HEK293 (cell line): ENCODE results near the gene RAP2A.

ENCODE experiments used
- CTCF ChIA-PET: fragments of 350-600 bp; formaldehyde crosslinking; extraction: SDS; loops from one replicate; lab custom pipeline; 2021; ENCODE audit warnings: antibody characterized with exemption; lab: Yijun Ruan, JAX
- POLR2A ChIA-PET: fragments of 300-600 bp; formaldehyde crosslinking; extraction: SDS; loops from one replicate; lab custom pipeline; 2020; ENCODE audit warnings: antibody characterized with exemption, inconsistent platforms; lab: Yijun Ruan, JAX
- H3K27ac ChIP-seq: fragments of 200-500 bp; sonication (Bioruptor generic); 2 replicates; pipeline ENCODE4 v1.5.1; 2014; ENCODE audit warnings: low read depth, low read length, control low read depth, inconsistent platforms; ENCODE audit errors: extremely low read depth
- H3K36me3 ChIP-seq, 2 experiments: fragments of 200-500 bp in 1 of 2; sonication (Bioruptor generic) in 1 of 2; 1 replicate in 1 of 2; 2 replicates in 1 of 2; pipeline ENCODE4 v1.5.1; 2014 to 2017; ENCODE audit warnings: inconsistent platforms in 2 of 2, low read length in 2 of 2; ENCODE audit not compliant: control insufficient read depth in 2 of 2, insufficient read depth in 1 of 2
- H3K4me1 ChIP-seq: fragments of 200-500 bp; sonication (Bioruptor generic); 2 replicates; pipeline ENCODE4 v1.5.1; 2014; ENCODE audit warnings: mild to moderate bottlenecking, low read length, inconsistent platforms; ENCODE audit not compliant: control insufficient read depth, insufficient read depth
- H3K4me3 ChIP-seq: 2 replicates; pipeline ENCODE4 v1.5.1; 2011; ENCODE audit warnings: low read depth, mild to moderate bottlenecking, control low read depth, low read length, moderate library complexity
- H3K9me3 ChIP-seq: fragments of 200-500 bp; sonication (Bioruptor generic); 2 replicates; pipeline ENCODE4 v1.5.1; 2014; ENCODE audit warnings: low read depth, low read length, inconsistent platforms; ENCODE audit not compliant: control insufficient read depth, insufficient read depth
- EGR2 ChIP-seq: fragments of 450-650 bp; formaldehyde crosslinking; IDR thresholded peaks from 2 replicates; pipeline ENCODE4 v1.5.1; 2016; ENCODE audit warnings: low read depth, missing biosample characterization, missing genetic modification characterization
- SCRT1 ChIP-seq: fragments of 450-650 bp; formaldehyde crosslinking; IDR thresholded peaks from 2 replicates; pipeline ENCODE4 v1.5.1; 2016; ENCODE audit warnings: missing biosample characterization, missing genetic modification characterization, borderline replicate concordance
- SP2 ChIP-seq: fragments of 450-650 bp; formaldehyde crosslinking; IDR thresholded peaks from 2 replicates; pipeline ENCODE4 v1.5.1; 2016; ENCODE audit warnings: missing biosample characterization, missing genetic modification characterization
- WT1 ChIP-seq: fragments of 450-650 bp; formaldehyde crosslinking; IDR thresholded peaks from 2 replicates; pipeline ENCODE4 v1.5.1; 2016; ENCODE audit warnings: missing biosample characterization, missing genetic modification characterization
- YY1 ChIP-seq: fragments of 450-650 bp; formaldehyde crosslinking; IDR thresholded peaks from 2 replicates; pipeline ENCODE4 v1.5.1; 2018; ENCODE audit warnings: missing biosample characterization, missing genetic modification characterization
- ZBTB1 ChIP-seq: fragments of 450-650 bp; formaldehyde crosslinking; IDR thresholded peaks from 2 replicates; pipeline ENCODE4 v1.5.1; 2016; ENCODE audit warnings: missing biosample characterization, missing genetic modification characterization
- ZIC2 ChIP-seq: fragments of 450-650 bp; formaldehyde crosslinking; IDR thresholded peaks from 2 replicates; pipeline ENCODE4 v1.5.1; 2016; ENCODE audit warnings: missing biosample characterization, missing genetic modification characterization
- ZNF324 ChIP-seq: fragments of 450-650 bp; formaldehyde crosslinking; IDR thresholded peaks from 2 replicates; pipeline ENCODE4 v1.5.1; 2016; ENCODE audit warnings: missing biosample characterization, missing genetic modification characterization
- ZNF416 ChIP-seq: fragments of 450-650 bp; formaldehyde crosslinking; IDR thresholded peaks from 2 replicates; pipeline ENCODE4 v1.5.1; 2016; ENCODE audit warnings: missing biosample characterization, missing genetic modification characterization
- ZNF514 ChIP-seq: fragments of 450-650 bp; formaldehyde crosslinking; IDR thresholded peaks from 2 replicates; pipeline ENCODE4 v1.5.1; 2016; ENCODE audit warnings: missing biosample characterization, missing genetic modification characterization
- ZNF555 ChIP-seq: fragments of 450-650 bp; formaldehyde crosslinking; conservative IDR thresholded peaks from 2 replicates; pipeline ENCODE4 v1.5.1; 2017; ENCODE audit warnings: missing biosample characterization, mild to moderate bottlenecking, missing genetic modification characterization, inconsistent platforms
- ZNF610 ChIP-seq: fragments of 450-650 bp; formaldehyde crosslinking; IDR thresholded peaks from 2 replicates; pipeline ENCODE4 v1.5.1; 2016; ENCODE audit warnings: missing biosample characterization, missing genetic modification characterization, borderline replicate concordance
- ZNF621 ChIP-seq: fragments of 450-650 bp; formaldehyde crosslinking; IDR thresholded peaks from 2 replicates; pipeline ENCODE4 v1.5.1; 2017; ENCODE audit warnings: missing biosample characterization, missing genetic modification characterization
- ZNF677 ChIP-seq: fragments of 450-650 bp; IDR thresholded peaks from 2 replicates; pipeline ENCODE4 v1.5.0; 2018; ENCODE audit warnings: missing biosample characterization, mild to moderate bottlenecking, missing genetic modification characterization, moderate library complexity
- ZNF830 ChIP-seq: fragments of 450-650 bp; IDR thresholded peaks from 2 replicates; pipeline ENCODE4 v1.5.0; 2018; ENCODE audit warnings: missing biosample characterization, missing genetic modification characterization, low read depth, mild to moderate bottlenecking, moderate library complexity
- ZSCAN30 ChIP-seq: fragments of 450-650 bp; IDR thresholded peaks from 2 replicates; pipeline ENCODE4 v1.5.1; 2018; ENCODE audit warnings: missing biosample characterization, mild to moderate bottlenecking, missing genetic modification characterization, moderate library complexity
- TF ChIP-seq, protein P1 (sequence below): fragments of 450-650 bp; formaldehyde crosslinking; IDR thresholded peaks from 2 replicates; pipeline ENCODE4 v1.5.1; 2016; ENCODE audit warnings: missing biosample characterization, missing genetic modification characterization
- TF ChIP-seq, protein P2 (sequence below): fragments of 450-650 bp; formaldehyde crosslinking; IDR thresholded peaks from 2 replicates; pipeline ENCODE4 v1.5.1; 2016; ENCODE audit warnings: missing biosample characterization, missing genetic modification characterization, borderline replicate concordance
- TF ChIP-seq, protein P3 (sequence below): fragments of 450-650 bp; formaldehyde crosslinking; IDR thresholded peaks from 2 replicates; pipeline ENCODE4 v1.5.1; 2017; ENCODE audit warnings: missing biosample characterization, missing genetic modification characterization
- TF ChIP-seq, protein P4 (sequence below): fragments of 450-650 bp; formaldehyde crosslinking; IDR thresholded peaks from 2 replicates; pipeline ENCODE4 v1.5.1; 2016; ENCODE audit warnings: missing biosample characterization, missing genetic modification characterization
- TF ChIP-seq, protein P5 (sequence below): fragments of 450-650 bp; formaldehyde crosslinking; IDR thresholded peaks from 2 replicates; pipeline ENCODE4 v1.5.1; 2017; ENCODE audit warnings: missing biosample characterization, missing genetic modification characterization

RAP2A gene

DNA sequence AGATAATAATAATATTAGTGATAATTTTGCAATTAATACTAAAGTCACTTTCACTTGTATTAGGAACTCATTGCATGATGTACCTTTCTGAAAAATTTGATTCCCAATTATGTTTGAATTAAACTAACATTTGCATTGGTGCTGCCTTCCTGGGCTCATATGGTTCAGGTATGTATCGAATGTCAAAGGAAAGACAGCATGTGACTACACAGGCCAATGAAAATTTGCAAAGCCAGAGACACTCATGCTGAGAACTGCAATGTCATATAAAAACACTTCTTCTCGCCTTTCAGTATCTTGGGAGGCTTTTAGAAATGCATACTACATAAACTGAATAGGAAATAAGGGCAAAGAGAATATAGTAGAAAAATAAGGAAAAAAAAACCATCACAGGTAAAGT, 44.3 kb downstream of the RAP2A start:
- no peak for TF ChIP-seq ZNF324
- no peak for TF ChIP-seq ZNF621 (tag by site-specific recombination)
- TF ChIP-seq, protein P1, sequence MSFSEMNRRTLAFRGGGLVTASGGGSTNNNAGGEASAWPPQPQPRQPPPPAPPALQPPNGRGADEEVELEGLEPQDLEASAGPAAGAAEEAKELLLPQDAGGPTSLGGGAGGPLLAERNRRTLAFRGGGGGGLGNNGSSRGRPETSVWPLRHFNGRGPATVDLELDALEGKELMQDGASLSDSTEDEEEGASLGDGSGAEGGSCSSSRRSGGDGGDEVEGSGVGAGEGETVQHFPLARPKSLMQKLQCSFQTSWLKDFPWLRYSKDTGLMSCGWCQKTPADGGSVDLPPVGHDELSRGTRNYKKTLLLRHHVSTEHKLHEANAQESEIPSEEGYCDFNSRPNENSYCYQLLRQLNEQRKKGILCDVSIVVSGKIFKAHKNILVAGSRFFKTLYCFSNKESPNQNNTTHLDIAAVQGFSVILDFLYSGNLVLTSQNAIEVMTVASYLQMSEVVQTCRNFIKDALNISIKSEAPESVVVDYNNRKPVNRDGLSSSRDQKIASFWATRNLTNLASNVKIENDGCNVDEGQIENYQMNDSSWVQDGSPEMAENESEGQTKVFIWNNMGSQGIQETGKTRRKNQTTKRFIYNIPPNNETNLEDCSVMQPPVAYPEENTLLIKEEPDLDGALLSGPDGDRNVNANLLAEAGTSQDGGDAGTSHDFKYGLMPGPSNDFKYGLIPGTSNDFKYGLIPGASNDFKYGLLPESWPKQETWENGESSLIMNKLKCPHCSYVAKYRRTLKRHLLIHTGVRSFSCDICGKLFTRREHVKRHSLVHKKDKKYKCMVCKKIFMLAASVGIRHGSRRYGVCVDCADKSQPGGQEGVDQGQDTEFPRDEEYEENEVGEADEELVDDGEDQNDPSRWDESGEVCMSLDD (tag by site-specific recombination), result no peak
- TF ChIP-seq SP2, result no peak
- no peak for TF ChIP-seq WT1 (tag by site-specific recombination)
- no peak for TF ChIP-seq SCRT1
- TF ChIP-seq, protein P2, sequence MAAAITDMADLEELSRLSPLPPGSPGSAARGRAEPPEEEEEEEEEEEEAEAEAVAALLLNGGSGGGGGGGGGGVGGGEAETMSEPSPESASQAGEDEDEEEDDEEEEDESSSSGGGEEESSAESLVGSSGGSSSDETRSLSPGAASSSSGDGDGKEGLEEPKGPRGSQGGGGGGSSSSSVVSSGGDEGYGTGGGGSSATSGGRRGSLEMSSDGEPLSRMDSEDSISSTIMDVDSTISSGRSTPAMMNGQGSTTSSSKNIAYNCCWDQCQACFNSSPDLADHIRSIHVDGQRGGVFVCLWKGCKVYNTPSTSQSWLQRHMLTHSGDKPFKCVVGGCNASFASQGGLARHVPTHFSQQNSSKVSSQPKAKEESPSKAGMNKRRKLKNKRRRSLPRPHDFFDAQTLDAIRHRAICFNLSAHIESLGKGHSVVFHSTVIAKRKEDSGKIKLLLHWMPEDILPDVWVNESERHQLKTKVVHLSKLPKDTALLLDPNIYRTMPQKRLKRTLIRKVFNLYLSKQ (tag by site-specific recombination), result no peak
- TF ChIP-seq, protein P3, sequence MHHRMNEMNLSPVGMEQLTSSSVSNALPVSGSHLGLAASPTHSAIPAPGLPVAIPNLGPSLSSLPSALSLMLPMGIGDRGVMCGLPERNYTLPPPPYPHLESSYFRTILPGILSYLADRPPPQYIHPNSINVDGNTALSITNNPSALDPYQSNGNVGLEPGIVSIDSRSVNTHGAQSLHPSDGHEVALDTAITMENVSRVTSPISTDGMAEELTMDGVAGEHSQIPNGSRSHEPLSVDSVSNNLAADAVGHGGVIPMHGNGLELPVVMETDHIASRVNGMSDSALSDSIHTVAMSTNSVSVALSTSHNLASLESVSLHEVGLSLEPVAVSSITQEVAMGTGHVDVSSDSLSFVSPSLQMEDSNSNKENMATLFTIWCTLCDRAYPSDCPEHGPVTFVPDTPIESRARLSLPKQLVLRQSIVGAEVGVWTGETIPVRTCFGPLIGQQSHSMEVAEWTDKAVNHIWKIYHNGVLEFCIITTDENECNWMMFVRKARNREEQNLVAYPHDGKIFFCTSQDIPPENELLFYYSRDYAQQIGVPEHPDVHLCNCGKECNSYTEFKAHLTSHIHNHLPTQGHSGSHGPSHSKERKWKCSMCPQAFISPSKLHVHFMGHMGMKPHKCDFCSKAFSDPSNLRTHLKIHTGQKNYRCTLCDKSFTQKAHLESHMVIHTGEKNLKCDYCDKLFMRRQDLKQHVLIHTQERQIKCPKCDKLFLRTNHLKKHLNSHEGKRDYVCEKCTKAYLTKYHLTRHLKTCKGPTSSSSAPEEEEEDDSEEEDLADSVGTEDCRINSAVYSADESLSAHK (tag by site-specific recombination), result no peak
- TF ChIP-seq, protein P4, sequence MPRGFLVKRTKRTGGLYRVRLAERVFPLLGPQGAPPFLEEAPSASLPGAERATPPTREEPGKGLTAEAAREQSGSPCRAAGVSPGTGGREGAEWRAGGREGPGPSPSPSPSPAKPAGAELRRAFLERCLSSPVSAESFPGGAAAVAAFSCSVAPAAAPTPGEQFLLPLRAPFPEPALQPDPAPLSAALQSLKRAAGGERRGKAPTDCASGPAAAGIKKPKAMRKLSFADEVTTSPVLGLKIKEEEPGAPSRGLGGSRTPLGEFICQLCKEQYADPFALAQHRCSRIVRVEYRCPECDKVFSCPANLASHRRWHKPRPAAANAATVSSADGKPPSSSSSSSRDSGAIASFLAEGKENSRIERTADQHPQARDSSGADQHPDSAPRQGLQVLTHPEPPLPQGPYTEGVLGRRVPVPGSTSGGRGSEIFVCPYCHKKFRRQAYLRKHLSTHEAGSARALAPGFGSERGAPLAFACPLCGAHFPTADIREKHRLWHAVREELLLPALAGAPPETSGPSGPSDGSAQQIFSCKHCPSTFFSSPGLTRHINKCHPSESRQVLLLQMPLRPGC (tag by site-specific recombination), result no peak
- no peak for TF ChIP-seq ZNF514 (tag by site-specific recombination)
- TF ChIP-seq ZNF555 (tag by site-specific recombination), result no peak
- no peak for TF ChIP-seq ZNF416 (tag by site-specific recombination)
- no peak for TF ChIP-seq ZSCAN30 (tag by site-specific recombination)
- no peak for TF ChIP-seq ZBTB1 (tag by site-specific recombination)
- TF ChIP-seq ZNF830, result no peak
- TF ChIP-seq ZNF677, result no peak
- TF ChIP-seq EGR2 (tag by site-specific recombination), result no peak
- no peak for TF ChIP-seq ZNF610 (tag by site-specific recombination)
- TF ChIP-seq ZIC2 (tag by site-specific recombination), result no peak
- ChIA-PET POLR2A (no interaction called here), CTCF (no interaction called here)

DNA sequence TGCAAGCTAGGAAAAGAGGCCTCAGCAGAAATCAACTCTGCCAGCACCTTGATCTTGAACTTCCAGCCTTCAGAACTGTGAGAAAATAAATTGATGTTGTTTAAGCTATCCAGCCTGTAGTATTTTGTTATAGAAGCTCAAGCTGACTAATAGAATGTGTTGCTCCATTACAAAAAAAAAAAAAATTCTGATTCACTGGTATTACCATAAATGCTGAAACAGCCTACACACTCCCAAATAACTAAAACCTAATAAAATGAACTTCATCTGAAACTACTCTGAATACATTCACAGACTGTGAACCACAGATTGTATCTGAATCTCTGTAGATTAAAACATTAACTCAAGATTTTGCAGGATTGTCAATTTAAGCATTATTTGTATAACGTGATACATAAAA, 49.5 kb downstream of the RAP2A start:
- Histone ChIP-seq H3K4me3 (no peak overlapping the region), H3K36me3 (no peaks in the 10 kb centered on the region), H3K4me1 (no peaks in the 10 kb centered on the region), H3K9me3 (no peaks in the 10 kb centered on the region), H3K27ac (no peak overlapping the region)
- CTCF ChIA-PET, result interaction anchor here (0.6 to 0.7 kb wide), 2 partner anchors 19 to 317 kb away, joined by 3 read pairs; no protein-coding TSS in a partner anchor
- POLR2A ChIA-PET, result no interaction called here
- TF ChIP-seq ZIC2 (tag by site-specific recombination) (no peak), YY1 (tag by site-specific recombination) (no peak)
- TF ChIP-seq, protein P5, sequence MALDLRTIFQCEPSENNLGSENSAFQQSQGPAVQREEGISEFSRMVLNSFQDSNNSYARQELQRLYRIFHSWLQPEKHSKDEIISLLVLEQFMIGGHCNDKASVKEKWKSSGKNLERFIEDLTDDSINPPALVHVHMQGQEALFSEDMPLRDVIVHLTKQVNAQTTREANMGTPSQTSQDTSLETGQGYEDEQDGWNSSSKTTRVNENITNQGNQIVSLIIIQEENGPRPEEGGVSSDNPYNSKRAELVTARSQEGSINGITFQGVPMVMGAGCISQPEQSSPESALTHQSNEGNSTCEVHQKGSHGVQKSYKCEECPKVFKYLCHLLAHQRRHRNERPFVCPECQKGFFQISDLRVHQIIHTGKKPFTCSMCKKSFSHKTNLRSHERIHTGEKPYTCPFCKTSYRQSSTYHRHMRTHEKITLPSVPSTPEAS, result no peak

More for the DNA sequence above, 44.3 kb downstream of the RAP2A start:
- H3K4me3 ChIP-seq, result no peak overlapping the region
- no peaks in the 10 kb centered on the region for H3K4me1 ChIP-seq
- no peaks in the 10 kb centered on the region for H3K36me3 ChIP-seq
- H3K9me3 ChIP-seq, result no peaks in the 10 kb centered on the region
- no peak overlapping the region for H3K27ac ChIP-seq
